Spleen (tissue), 11 donors: Measurements from ENCODE around the gene RAB40C. TPM values are rescaled to one million over a fixed set of nuclear protein-coding genes. Genes with fewer than 3 reads are reported as not detected.

Source experiments
- DNase-seq: peaks from one replicate; pipeline ENCODE4 v3.0.0-alpha.2; 2020
- H3K27ac ChIP-seq, 8 donors: fragments of 200-600 bp; sonication (generic) in 7 of 8; 1 replicate in 4 of 8; 2 replicates in 4 of 8; pipeline versions ENCODE4 v1.5.0 to v1.8.0; 2016 to 2021; ENCODE audit warnings: inconsistent platforms in 4 of 8, mild to moderate bottlenecking in 4 of 8, moderate library complexity in 1 of 8
- H3K27me3 ChIP-seq, 7 donors: fragments of 200-600 bp; sonication (generic) in 6 of 7; replicated peaks in 1 of 7; 1 replicate in 4 of 7; 2 replicates in 3 of 7; pipeline versions ENCODE4 v1.5.0 to v1.8.0; 2016 to 2021; ENCODE audit warnings: inconsistent platforms in 3 of 7, mild to moderate bottlenecking in 1 of 7
- H3K36me3 ChIP-seq, 6 donors: fragments of 200-600 bp; sonication (generic) in 5 of 6; 1 replicate in 4 of 6; 2 replicates in 2 of 6; pipeline versions ENCODE4 v1.5.0 to v1.8.0; 2016 to 2021; ENCODE audit warnings: inconsistent platforms in 2 of 6
- H3K4me1 ChIP-seq, 6 donors: fragments of 200-600 bp; sonication (generic) in 5 of 6; 1 replicate in 3 of 6; 2 replicates in 3 of 6; pipeline versions ENCODE4 v1.5.0 to v1.8.0; 2016 to 2021; ENCODE audit warnings: inconsistent platforms in 3 of 6
- H3K4me3 ChIP-seq, 8 donors: fragments of 200-600 bp; sonication (generic) in 7 of 8; 1 replicate in 4 of 8; 2 replicates in 4 of 8; pipeline versions ENCODE4 v1.5.0 to v1.8.0; 2016 to 2021; ENCODE audit warnings: inconsistent platforms in 4 of 8, mild to moderate bottlenecking in 4 of 8, moderate library complexity in 2 of 8
- H3K9me3 ChIP-seq, 8 donors: fragments of 200-600 bp; sonication (generic) in 7 of 8; 1 replicate in 4 of 8; 2 replicates in 4 of 8; pipeline versions ENCODE4 v1.5.0 to v1.8.0; 2016 to 2021; ENCODE audit warnings: inconsistent platforms in 4 of 8
- CTCF ChIP-seq, 11 experiments: fragments of 200-600 bp in 7 of 11; fragments of 450-650 bp in 4 of 11; sonication (generic) in 4 of 11; IDR thresholded peaks in 8 of 11; conservative IDR thresholded peaks in 3 of 11; 1 replicate in 7 of 11; 2 replicates in 4 of 11; pipeline versions ENCODE4 v1.4.0 to v1.8.0; 2016 to 2021; ENCODE audit warnings: antibody characterized with exemption in 11 of 11, inconsistent platforms in 4 of 11, mild to moderate bottlenecking in 1 of 11
- POLR2A ChIP-seq, 3 donors: fragments of 450-650 bp; IDR thresholded peaks; one replicate each; pipeline ENCODE4 v1.5.1; 2017; ENCODE audit warnings: antibody characterized with exemption in 3 of 3, mild to moderate bottlenecking in 1 of 3
- POLR2AphosphoS5 ChIP-seq, 3 donors: sonication (generic); formaldehyde crosslinking; IDR thresholded peaks; one replicate each; pipeline ENCODE4 v1.5.1; 2017; ENCODE audit warnings: antibody characterized with exemption in 3 of 3
- WGBS, 5 donors: extraction: QIAGEN DNeasy Blood & Tissue Kit in 3 of 5; methylation state at CpG; one replicate each; pipeline versions ENCODE4 v1.1.5 to v1.1.7; 2013 to 2018; 5-methylcytosine and 5-hydroxymethylcytosine counted together
- intact Hi-C: fragments of 100-400 bp; cut with DNase I; formaldehyde crosslinking; loops from one replicate; pipeline ENCODE4 v1.15.0; 2023; ENCODE audit warnings: low total_unique reads
- polyA plus RNA-seq, 3 donors: library from polyadenylated mRNA; stranded (reverse); fragments of 200-250 nt; gene quantifications; one replicate each; pipeline ENCODE4 v1.2.1, GENCODE V29; 2013
- total RNA-seq, 7 donors: library from RNA; depleted of rRNA in 3 of 7; stranded (reverse); fragments of >200 nt in 3 of 7; fragmentation: NEBNext Ultra II Directional in 4 of 7; extraction: Animal tissue kit (Norgen Biotek cat#: 25700) in 4 of 7; gene quantifications; one replicate each; pipeline versions ENCODE4 v1.1.0 to v1.2.1, GENCODE V29; 2016 to 2021
- donor health status: healthy with polysubstance abuse.
- donor health status: DM: no; HTN: no; CAD: no; lungs with moderate emphysema.
- donor health status: DM: no; HTN: no; CAD: no.
- donor health status: Bipolar disorder and iron deficiency.
- donor health status: healthy.
- donor health status: DM: no; HTN: no; CAD: no.
- donor health status: DM: yes; HTN: yes; CAD: no.

Gene RAB40C
- total and polyA plus RNA-seq, 10 donors = 8.1 to 21.6 (median 15.2) TPM

GRCh38 chr16:563072-563644 is 26.7 kb upstream of the RAB40C start:
- Histone ChIP-seq H3K9me3 (no peaks in the 10 kb centered on the region), H3K4me3 (no peak overlapping the region), H3K27ac (no peak overlapping the region), H3K27me3 (peaks cover 10 to 42% (median 37%) of the 10 kb centered on the region in 7 donors), H3K4me1 (peaks cover 24 to 56% (median 37%) of the 10 kb centered on the region in 6 donors), H3K36me3 (no peaks in the 10 kb centered on the region)
- TF ChIP-seq POLR2A (IDR thresholded peaks at IDR 0.05) = no peak
- no peak for TF ChIP-seq CTCF (IDR thresholded peaks at IDR 0.05 in 8 of 11, conservative IDR thresholded peaks at IDR 0.05 in 3 of 11)
- no peak for TF ChIP-seq POLR2AphosphoS5 (IDR thresholded peaks at IDR 0.05)
- intact Hi-C loops = no loop called here
- DNase-seq = no peak
- WGBS, 5 donors = 84 to 88% (median 86%) methylated on average over 19 to 30 of the region's 30 CpGs

GRCh38 chr16:564690-565418 is 25.0 kb upstream of the RAB40C start:
- Histone ChIP-seq H3K9me3 (no peaks in the 10 kb centered on the region), H3K4me3 (no peak overlapping the region), H3K27ac (no peak overlapping the region), H3K36me3 (no peaks in the 10 kb centered on the region), H3K27me3 (peaks cover 3 to 25% (median 22%) of the 10 kb centered on the region in 7 donors), H3K4me1 (peaks cover 35 to 60% (median 44%) of the 10 kb centered on the region in 6 donors)
- DNase-seq = no peak
- intact Hi-C loops = no loop called here
- WGBS, 5 donors = 86 to 95% (median 90%) methylated on average over 3 to 42 of the region's 42 CpGs
- TF ChIP-seq CTCF (IDR thresholded peaks at IDR 0.05 in 8 of 11, conservative IDR thresholded peaks at IDR 0.05 in 3 of 11) = no peak
- no peak for TF ChIP-seq POLR2A (IDR thresholded peaks at IDR 0.05)
- TF ChIP-seq POLR2AphosphoS5 (IDR thresholded peaks at IDR 0.05) = no peak

GRCh38 chr16:565419-566330 is 24.2 kb upstream of the RAB40C start:
- Histone ChIP-seq H3K27me3 (peaks cover 3 to 16% (median 15%) of the 10 kb centered on the region in 7 donors), H3K27ac (peak overlapping the region in 6 of 8 donors; percentile 55 to 88 (median 82)), H3K4me3 (peak overlapping the region in 1 of 8 donors; percentile 67), H3K9me3 (no peaks in the 10 kb centered on the region), H3K4me1 (peaks cover 38 to 60% (median 48%) of the 10 kb centered on the region in 6 donors), H3K36me3 (no peaks in the 10 kb centered on the region)
- intact Hi-C loops = no loop called here
- DNase-seq = no peak
- TF ChIP-seq CTCF (IDR thresholded peaks at IDR 0.05 in 8 of 11, conservative IDR thresholded peaks at IDR 0.05 in 3 of 11) (no peak), POLR2AphosphoS5 (IDR thresholded peaks at IDR 0.05) (no peak), POLR2A (IDR thresholded peaks at IDR 0.05) (no peak)
- WGBS, 5 donors = 71 to 78% (median 77%) methylated on average over 22 to 35 of the region's 35 CpGs
